Measurements from ENCODE around the gene LRRC8C.

DNA sequence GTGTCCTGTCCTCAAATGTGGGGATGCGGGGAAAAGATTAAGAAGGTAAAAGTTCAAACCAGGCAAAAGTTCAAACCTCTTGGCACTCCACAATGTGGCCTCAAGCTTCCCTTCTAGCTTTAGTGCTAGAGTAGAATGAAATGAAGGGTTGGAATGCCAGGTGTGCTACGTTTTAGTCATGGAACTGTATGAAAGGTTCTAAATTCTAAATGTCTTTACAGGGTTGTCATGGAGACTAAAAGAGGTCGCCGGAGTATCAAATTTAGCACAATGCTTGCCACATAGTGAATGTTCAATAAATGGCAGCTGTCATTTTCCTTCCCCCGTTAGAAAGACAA is 130.7 kb downstream of the LRRC8C start:
- TF ChIP-seq, protein P1, sequence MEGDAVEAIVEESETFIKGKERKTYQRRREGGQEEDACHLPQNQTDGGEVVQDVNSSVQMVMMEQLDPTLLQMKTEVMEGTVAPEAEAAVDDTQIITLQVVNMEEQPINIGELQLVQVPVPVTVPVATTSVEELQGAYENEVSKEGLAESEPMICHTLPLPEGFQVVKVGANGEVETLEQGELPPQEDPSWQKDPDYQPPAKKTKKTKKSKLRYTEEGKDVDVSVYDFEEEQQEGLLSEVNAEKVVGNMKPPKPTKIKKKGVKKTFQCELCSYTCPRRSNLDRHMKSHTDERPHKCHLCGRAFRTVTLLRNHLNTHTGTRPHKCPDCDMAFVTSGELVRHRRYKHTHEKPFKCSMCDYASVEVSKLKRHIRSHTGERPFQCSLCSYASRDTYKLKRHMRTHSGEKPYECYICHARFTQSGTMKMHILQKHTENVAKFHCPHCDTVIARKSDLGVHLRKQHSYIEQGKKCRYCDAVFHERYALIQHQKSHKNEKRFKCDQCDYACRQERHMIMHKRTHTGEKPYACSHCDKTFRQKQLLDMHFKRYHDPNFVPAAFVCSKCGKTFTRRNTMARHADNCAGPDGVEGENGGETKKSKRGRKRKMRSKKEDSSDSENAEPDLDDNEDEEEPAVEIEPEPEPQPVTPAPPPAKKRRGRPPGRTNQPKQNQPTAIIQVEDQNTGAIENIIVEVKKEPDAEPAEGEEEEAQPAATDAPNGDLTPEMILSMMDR (IDR thresholded peaks at IDR 0.05; ENCODE audit: low read depth, low read length, missing input control): no peak
- TF ChIP-seq, protein P2, sequence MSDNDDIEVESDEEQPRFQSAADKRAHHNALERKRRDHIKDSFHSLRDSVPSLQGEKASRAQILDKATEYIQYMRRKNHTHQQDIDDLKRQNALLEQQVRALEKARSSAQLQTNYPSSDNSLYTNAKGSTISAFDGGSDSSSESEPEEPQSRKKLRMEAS (IDR thresholded peaks at IDR 0.05): no peak
- no peak for TF ChIP-seq FOXA1 (IDR thresholded peaks at IDR 0.05)
- TF ChIP-seq RAD21 (IDR thresholded peaks at IDR 0.05): no peak
- TF ChIP-seq SP1 (IDR thresholded peaks at IDR 0.05): no peak
- TF ChIP-seq, protein P3, sequence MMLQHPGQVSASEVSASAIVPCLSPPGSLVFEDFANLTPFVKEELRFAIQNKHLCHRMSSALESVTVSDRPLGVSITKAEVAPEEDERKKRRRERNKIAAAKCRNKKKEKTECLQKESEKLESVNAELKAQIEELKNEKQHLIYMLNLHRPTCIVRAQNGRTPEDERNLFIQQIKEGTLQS (IDR thresholded peaks at IDR 0.05): no peak
- no peak for TF ChIP-seq TAF1 (conservative IDR thresholded peaks at IDR 0.05)
- TF ChIP-seq GABPA (IDR thresholded peaks at IDR 0.05 in 1 of 2, conservative IDR thresholded peaks at IDR 0.05 in 1 of 2): no peak
- no peak for TF ChIP-seq HNF4G (IDR thresholded peaks at IDR 0.05)
- no peak for TF ChIP-seq YY1 (IDR thresholded peaks at IDR 0.05)
- TF ChIP-seq EGR1 (IDR thresholded peaks at IDR 0.05; ENCODE audit: low read depth in 2 of 2): no peak

All from liver (tissue), 3 donors.